HG02973 (cell line): ENCODE results near the gene MAP1A.

Source experiments
- ATAC-seq: cut with Tn5 transposase; IDR thresholded peaks from one replicate; pipeline ENCODE4 v1.9.1; 2021; ENCODE audit warnings: moderate library complexity; ENCODE audit not compliant: unreplicated experiment

Gene MAP1A

GRCh38 chr15:43517354-43518196, at the start of gene MAP1A:
Gene MAP1A (plus strand): TSS chr15:43517608. CDS start chr15:43521474, 3,866 bp downstream.
- ATAC-seq, result no peak

- ATAC-seq, result no peak
Observed at GRCh38 chr15:43469867-43470266, 47.5 kb upstream of the MAP1A start.

GRCh38 chr15:43471975-43472374, 45.4 kb upstream of the MAP1A start:
- ATAC-seq, result no peak

GRCh38 chr15:43473885-43474284, 43.5 kb upstream of the MAP1A start:
- ATAC-seq, result no peak

- no peak for ATAC-seq
Observed at GRCh38 chr15:43483297-43484128, 33.9 kb upstream of the MAP1A start.

- ATAC-seq, result no peak
Observed at GRCh38 chr15:43484455-43484854, 33.0 kb upstream of the MAP1A start.

- ATAC-seq, result no peak
Observed at GRCh38 chr15:43487271-43487895, 30.0 kb upstream of the MAP1A start.

GRCh38 chr15:43488790-43489189, 28.6 kb upstream of the MAP1A start:
- no peak for ATAC-seq

GRCh38 chr15:43489191-43489590, 28.2 kb upstream of the MAP1A start:
- ATAC-seq, result no peak

- no peak for ATAC-seq
Observed at GRCh38 chr15:43492266-43492665, 25.1 kb upstream of the MAP1A start.

GRCh38 chr15:43492673-43493601, 24.5 kb upstream of the MAP1A start, which contains the start of gene TP53BP1:
Gene TP53BP1 (minus strand): TSS chr15:43493156. CDS start chr15:43493043, 113 bp downstream.
- peak; percentile 95 for ATAC-seq

GRCh38 chr15:43493703-43494472, 23.5 kb upstream of the MAP1A start:
- no peak for ATAC-seq

GRCh38 chr15:43498990-43499389, 18.4 kb upstream of the MAP1A start:
- no peak for ATAC-seq

GRCh38 chr15:43499635-43500034, 17.8 kb upstream of the MAP1A start:
- ATAC-seq, result no peak

- no peak for ATAC-seq
Observed at GRCh38 chr15:43505738-43506137, 11.7 kb upstream of the MAP1A start.

GRCh38 chr15:43508421-43508820, 9.0 kb upstream of the MAP1A start:
- no peak for ATAC-seq

- ATAC-seq, result no peak
Observed at GRCh38 chr15:43508991-43509659, 8.3 kb upstream of the MAP1A start.

GRCh38 chr15:43509660-43510199, 7.7 kb upstream of the MAP1A start:
- no peak for ATAC-seq
